Mammary epithelial cell (primary cell): ENCODE results near the gene LMBRD1.

Source experiments
- EZH2 ChIP-seq: IDR thresholded peaks from 2 replicates; pipeline ENCODE4 v1.6.1; 2012; ENCODE audit warnings: low read length, inconsistent platforms, borderline replicate concordance
- TF ChIP-seq, protein P1 (sequence below), 2 donors: IDR thresholded peaks in 1 of 2; conservative IDR thresholded peaks in 1 of 2; 2 replicates each; pipeline ENCODE4 v1.5.1; 2011 to 2012; ENCODE audit warnings: inconsistent platforms in 2 of 2, low read length in 2 of 2, mild to moderate bottlenecking in 2 of 2, control low read depth in 1 of 2, low read depth in 1 of 2; ENCODE audit not compliant: insufficient read depth in 1 of 2; ENCODE audit errors: extremely low read depth in 1 of 2

- TF ChIP-seq, protein P1, sequence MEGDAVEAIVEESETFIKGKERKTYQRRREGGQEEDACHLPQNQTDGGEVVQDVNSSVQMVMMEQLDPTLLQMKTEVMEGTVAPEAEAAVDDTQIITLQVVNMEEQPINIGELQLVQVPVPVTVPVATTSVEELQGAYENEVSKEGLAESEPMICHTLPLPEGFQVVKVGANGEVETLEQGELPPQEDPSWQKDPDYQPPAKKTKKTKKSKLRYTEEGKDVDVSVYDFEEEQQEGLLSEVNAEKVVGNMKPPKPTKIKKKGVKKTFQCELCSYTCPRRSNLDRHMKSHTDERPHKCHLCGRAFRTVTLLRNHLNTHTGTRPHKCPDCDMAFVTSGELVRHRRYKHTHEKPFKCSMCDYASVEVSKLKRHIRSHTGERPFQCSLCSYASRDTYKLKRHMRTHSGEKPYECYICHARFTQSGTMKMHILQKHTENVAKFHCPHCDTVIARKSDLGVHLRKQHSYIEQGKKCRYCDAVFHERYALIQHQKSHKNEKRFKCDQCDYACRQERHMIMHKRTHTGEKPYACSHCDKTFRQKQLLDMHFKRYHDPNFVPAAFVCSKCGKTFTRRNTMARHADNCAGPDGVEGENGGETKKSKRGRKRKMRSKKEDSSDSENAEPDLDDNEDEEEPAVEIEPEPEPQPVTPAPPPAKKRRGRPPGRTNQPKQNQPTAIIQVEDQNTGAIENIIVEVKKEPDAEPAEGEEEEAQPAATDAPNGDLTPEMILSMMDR (conservative IDR thresholded peaks at IDR 0.05 in 1 of 2, IDR thresholded peaks at IDR 0.05 in 1 of 2; ENCODE audit: extremely low read depth in 1 of 2, insufficient read depth in 1 of 2, low read depth in 1 of 2, low read length in 2 of 2), result no peak
- no peak for TF ChIP-seq EZH2
These were observed 21.6 kb upstream of the LMBRD1 start for GRCh38 chr6:69818223-69818930.
